ENCODE results near the gene CDC42BPA. TPM values are rescaled to one million over a fixed set of nuclear protein-coding genes. Genes with fewer than 3 reads are reported as not detected.

CDC42BPA gene
- total RNA-seq, 1 donor from 2014 or later = 40.3 TPM

DNA sequence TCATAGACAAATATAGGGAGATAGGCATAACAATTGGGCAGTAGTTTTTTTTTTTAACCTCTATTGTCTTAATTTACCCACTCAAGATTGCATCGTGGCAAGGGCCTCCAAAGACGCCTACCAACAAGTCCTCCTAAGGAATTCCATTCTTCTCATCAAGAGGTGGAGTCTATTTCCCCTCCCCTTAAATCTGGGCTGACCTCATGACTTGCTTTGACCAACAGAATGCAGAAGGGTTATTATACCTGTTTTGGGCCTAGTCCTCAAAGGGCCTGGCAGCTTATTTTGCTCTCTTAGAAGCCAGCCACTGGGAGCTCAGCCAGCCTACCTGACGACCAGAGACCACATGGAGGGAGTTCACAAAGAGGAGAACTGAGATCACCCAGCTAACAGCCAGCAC, 285.9 kb downstream of the CDC42BPA start:
- ATAC-seq (no peak), DNase-seq (no peak)
- Histone ChIP-seq H3K9me3 (no peaks in the 10 kb centered on the region), H3K27ac (no peak overlapping the region), H3K4me1 (no peaks in the 10 kb centered on the region), H3K27me3 (ENCODE audit: low read depth) (no peaks in the 10 kb centered on the region), H3K36me3 (peaks cover 55% of the 10 kb centered on the region), H3K4me3 (no peak overlapping the region)
- intact Hi-C loops (cut with DNase I) = no loop called here
- TF ChIP-seq, protein P1, sequence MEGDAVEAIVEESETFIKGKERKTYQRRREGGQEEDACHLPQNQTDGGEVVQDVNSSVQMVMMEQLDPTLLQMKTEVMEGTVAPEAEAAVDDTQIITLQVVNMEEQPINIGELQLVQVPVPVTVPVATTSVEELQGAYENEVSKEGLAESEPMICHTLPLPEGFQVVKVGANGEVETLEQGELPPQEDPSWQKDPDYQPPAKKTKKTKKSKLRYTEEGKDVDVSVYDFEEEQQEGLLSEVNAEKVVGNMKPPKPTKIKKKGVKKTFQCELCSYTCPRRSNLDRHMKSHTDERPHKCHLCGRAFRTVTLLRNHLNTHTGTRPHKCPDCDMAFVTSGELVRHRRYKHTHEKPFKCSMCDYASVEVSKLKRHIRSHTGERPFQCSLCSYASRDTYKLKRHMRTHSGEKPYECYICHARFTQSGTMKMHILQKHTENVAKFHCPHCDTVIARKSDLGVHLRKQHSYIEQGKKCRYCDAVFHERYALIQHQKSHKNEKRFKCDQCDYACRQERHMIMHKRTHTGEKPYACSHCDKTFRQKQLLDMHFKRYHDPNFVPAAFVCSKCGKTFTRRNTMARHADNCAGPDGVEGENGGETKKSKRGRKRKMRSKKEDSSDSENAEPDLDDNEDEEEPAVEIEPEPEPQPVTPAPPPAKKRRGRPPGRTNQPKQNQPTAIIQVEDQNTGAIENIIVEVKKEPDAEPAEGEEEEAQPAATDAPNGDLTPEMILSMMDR (IDR thresholded peaks at IDR 0.05) = no peak

DNA sequence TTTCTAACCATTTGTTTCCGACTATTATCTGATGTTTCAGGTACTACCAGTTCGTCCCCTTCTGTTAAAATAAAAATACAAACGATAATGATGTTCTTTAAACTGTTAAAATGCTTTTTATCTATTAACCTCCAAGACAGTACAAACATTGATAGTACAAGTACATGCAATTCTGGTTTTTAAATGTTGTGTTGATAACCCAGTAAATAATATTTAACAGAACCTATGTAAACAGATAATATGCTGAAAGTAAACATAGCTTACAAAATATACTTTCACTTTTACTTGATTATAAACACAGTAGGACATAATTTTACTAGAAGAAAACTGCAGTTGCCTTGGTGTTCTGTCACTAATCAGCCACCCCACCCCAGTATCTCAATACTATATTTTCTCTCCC, 301.3 kb downstream of the CDC42BPA start:
- DNase-seq (no peak), ATAC-seq (no peak)
- Histone ChIP-seq H3K27ac (no peak overlapping the region), H3K4me3 (no peak overlapping the region), H3K4me1 (no peaks in the 10 kb centered on the region), H3K27me3 (ENCODE audit: low read depth) (no peaks in the 10 kb centered on the region), H3K36me3 (peaks cover 21% of the 10 kb centered on the region), H3K9me3 (no peaks in the 10 kb centered on the region)
- TF ChIP-seq, protein P1 (IDR thresholded peaks at IDR 0.05) = no peak
- intact Hi-C loops (cut with DNase I) = no loop called here

DNA sequence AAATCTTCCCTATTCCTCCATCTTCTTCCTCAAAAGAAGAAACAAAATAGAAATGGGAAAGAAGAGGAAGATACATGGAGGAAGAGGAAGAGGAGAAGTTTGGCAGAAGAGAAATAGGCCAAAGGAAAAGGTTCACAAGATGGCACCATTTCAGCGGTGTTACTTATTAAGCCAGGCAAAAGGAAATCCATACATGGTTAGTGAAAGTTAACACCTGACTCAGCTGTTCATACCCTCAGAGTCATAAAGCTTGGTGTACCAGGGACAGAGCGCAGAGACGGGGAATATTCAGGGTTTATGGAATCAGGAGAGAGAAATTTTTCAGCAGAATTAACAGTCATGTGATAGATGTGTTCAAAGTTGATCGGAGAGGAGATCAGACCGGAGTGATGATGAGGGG, 307.6 kb downstream of the CDC42BPA start:
- intact Hi-C loops (cut with DNase I) = no loop called here
- DNase-seq = no peak
- H3K27ac ChIP-seq = no peak overlapping the region
- H3K4me3 ChIP-seq = no peak overlapping the region
- H3K36me3 ChIP-seq = peaks cover 7% of the 10 kb centered on the region
- no peaks in the 10 kb centered on the region for H3K4me1 ChIP-seq
- ATAC-seq = no peak
- TF ChIP-seq, protein P1 (IDR thresholded peaks at IDR 0.05) = no peak
- no peaks in the 10 kb centered on the region for H3K27me3 ChIP-seq (ENCODE audit: low read depth)
- no peaks in the 10 kb centered on the region for H3K9me3 ChIP-seq

DNA sequence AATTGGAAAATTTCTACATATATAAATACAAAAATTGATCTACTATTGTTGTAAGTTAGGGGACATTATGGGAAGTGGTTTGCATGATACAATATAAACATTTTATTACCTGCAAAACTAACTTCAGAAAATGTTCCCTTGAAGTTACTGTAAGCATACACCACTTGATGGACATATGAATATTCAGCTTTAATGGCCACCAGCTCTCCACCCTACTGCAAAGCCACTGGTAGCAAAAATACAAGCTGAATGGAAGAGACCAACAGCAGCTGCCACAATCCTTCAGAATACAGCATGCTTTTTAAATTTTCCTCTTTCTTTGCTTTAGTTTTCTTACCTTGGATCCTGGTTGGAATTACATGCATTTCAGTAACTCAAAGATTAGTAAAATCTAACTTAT, 308.4 kb downstream of the CDC42BPA start:
- H3K27ac ChIP-seq = no peak overlapping the region
- H3K4me3 ChIP-seq = no peak overlapping the region
- DNase-seq (no peak), ATAC-seq (no peak)
- no peaks in the 10 kb centered on the region for H3K9me3 ChIP-seq
- no peaks in the 10 kb centered on the region for H3K27me3 ChIP-seq (ENCODE audit: low read depth)
- TF ChIP-seq, protein P1 (IDR thresholded peaks at IDR 0.05) = no peak
- no peaks in the 10 kb centered on the region for H3K4me1 ChIP-seq
- H3K36me3 ChIP-seq = peaks cover 5% of the 10 kb centered on the region
- intact Hi-C loops (cut with DNase I) = no loop called here

DNA sequence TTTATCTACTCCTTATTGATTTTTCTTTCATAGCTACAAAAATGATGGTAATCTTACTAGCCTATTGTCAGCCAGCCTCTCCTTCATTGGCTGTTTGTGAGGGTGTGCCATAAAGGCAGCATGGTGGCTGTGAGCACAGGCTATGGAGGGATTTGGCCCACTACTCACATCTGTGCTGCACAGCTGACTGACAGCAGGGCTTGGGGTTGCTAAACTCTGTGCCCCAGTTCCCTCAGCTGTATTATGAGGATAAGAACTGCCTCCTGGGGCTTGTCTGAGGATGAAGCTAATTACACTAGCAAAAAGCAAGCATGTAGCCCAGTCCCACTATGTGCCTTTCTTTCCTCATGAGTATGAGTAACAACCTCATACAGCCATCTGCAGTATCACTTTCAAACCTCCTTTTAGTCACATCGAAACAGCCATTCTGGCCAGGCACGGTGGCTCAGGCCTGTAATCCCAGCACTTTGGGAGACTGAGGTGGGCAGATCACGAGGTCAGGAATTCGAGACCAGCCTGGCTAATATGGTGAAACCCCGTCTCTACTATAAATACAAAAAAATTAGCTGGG, 312.0 kb downstream of the CDC42BPA start:
- Histone ChIP-seq H3K36me3 (peaks cover 32% of the 10 kb centered on the region), H3K27me3 (ENCODE audit: low read depth) (no peaks in the 10 kb centered on the region), H3K4me3 (no peak overlapping the region), H3K9me3 (no peaks in the 10 kb centered on the region), H3K27ac (no peak overlapping the region), H3K4me1 (no peaks in the 10 kb centered on the region)
- DNase-seq = no peak
- intact Hi-C loops (cut with DNase I) = no loop called here
- TF ChIP-seq, protein P1 (IDR thresholded peaks at IDR 0.05) = no peak
- ATAC-seq = no peak
